ENCODE measurements around the gene ZNF326.
A peak's percentile ranks its signal among the peaks of the same experiment; 100 is the strongest.

The ZNF326 gene

GRCh38 chr1:90067194-90067931 lies 72.5 kb downstream of the ZNF326 start:
- TF ChIP-seq CTCF (IDR thresholded peaks at IDR 0.05; ENCODE audit: control extremely low read depth, extremely low read depth, low read depth, missing control alignments): no peak
- CTCF ChIA-PET: interaction anchor here (1.4 kb wide), 1 partner anchor 21 kb away, joined by 6 read pairs; no protein-coding TSS in a partner anchor
- no peak for DNase-seq (ENCODE audit: extremely low spot score)
- POLR2A ChIA-PET: no interaction called here

GRCh38 chr1:90068611-90069280 lies 73.8 kb downstream of the ZNF326 start:
- no peak for TF ChIP-seq CTCF (IDR thresholded peaks at IDR 0.05; ENCODE audit: control extremely low read depth, extremely low read depth, low read depth, missing control alignments)
- ChIA-PET POLR2A (no interaction called here), CTCF (no interaction called here)
- DNase-seq (ENCODE audit: extremely low spot score): no peak

- ChIA-PET CTCF (interaction anchor here (1.1 to 1.7 kb wide), 2 partner anchors 9 to 31 kb away, joined by 3 to 7 read pairs; no protein-coding TSS in a partner anchor), POLR2A (no interaction called here)
- no peak for TF ChIP-seq CTCF (IDR thresholded peaks at IDR 0.05; ENCODE audit: control extremely low read depth, extremely low read depth, low read depth, missing control alignments)
- peak; percentile 8 for DNase-seq (ENCODE audit: extremely low spot score)
Measured at GRCh38 chr1:90074137-90074536, 79.2 kb downstream of the ZNF326 start.

GRCh38 chr1:90074566-90074965 lies 79.7 kb downstream of the ZNF326 start:
- TF ChIP-seq CTCF (IDR thresholded peaks at IDR 0.05; ENCODE audit: control extremely low read depth, extremely low read depth, low read depth, missing control alignments): no peak
- ChIA-PET CTCF (interaction anchor here (1.1 to 1.7 kb wide), 2 partner anchors 9 to 32 kb away, joined by 3 to 7 read pairs; no protein-coding TSS in a partner anchor), POLR2A (no interaction called here)
- no peak for DNase-seq (ENCODE audit: extremely low spot score)

- POLR2A ChIA-PET: no interaction called here
- no peak for DNase-seq (ENCODE audit: extremely low spot score)
- TF ChIP-seq CTCF (IDR thresholded peaks at IDR 0.05; ENCODE audit: control extremely low read depth, extremely low read depth, low read depth, missing control alignments): no peak
- CTCF ChIA-PET: interaction anchor here (1.1 to 1.7 kb wide), 2 partner anchors 8 to 32 kb away, joined by 3 to 7 read pairs; no protein-coding TSS in a partner anchor
Measured at GRCh38 chr1:90074970-90075391, 80.1 kb downstream of the ZNF326 start.

- ChIA-PET POLR2A (no interaction called here), CTCF (interaction anchor here (1.4 to 1.6 kb wide), 2 partner anchors 9 to 17 kb away, joined by 4 to 7 read pairs; no protein-coding TSS in a partner anchor)
- no peak for TF ChIP-seq CTCF (IDR thresholded peaks at IDR 0.05; ENCODE audit: control extremely low read depth, extremely low read depth, low read depth, missing control alignments)
- DNase-seq (ENCODE audit: extremely low spot score): no peak
Measured at GRCh38 chr1:90083995-90084394, 89.1 kb downstream of the ZNF326 start.

Measured in GM10248 (cell line).